Neural cell (in vitro differentiated cells): ENCODE data around the gene KCTD17. TPM values are rescaled to one million over a fixed set of nuclear protein-coding genes. Genes with fewer than 3 reads are reported as not detected.

Source experiments
- H2AFZ ChIP-seq: fragments of 200-600, 300-800 bp; sonication (generic), shearing (Covaris generic); 2 replicates; pipeline ENCODE4 v1.6.0; 2014; ENCODE audit warnings: low read depth, mild to moderate bottlenecking, antibody characterized with exemption, low read length, moderate library complexity
- H3F3A ChIP-seq: fragments of 200-600 bp; shearing (Covaris generic); 2 replicates; pipeline ENCODE4 v1.6.1; 2016; ENCODE audit warnings: mild to moderate bottlenecking, moderate library complexity, mixed read lengths, antibody characterized with exemption, low read length; ENCODE audit not compliant: insufficient read depth, poor library complexity, severe bottlenecking
- H3K27ac ChIP-seq: fragments of 200-600, 300-800 bp; sonication (generic), shearing (Covaris generic); 2 replicates; pipeline ENCODE4 v1.5.1; 2014; ENCODE audit warnings: mild to moderate bottlenecking, low read length, moderate library complexity
- H3K27me3 ChIP-seq: fragments of 300-800, 200-600 bp; sonication (generic), shearing (Covaris generic); 2 replicates; pipeline ENCODE4 v1.6.0; 2014; ENCODE audit warnings: mild to moderate bottlenecking, low read depth, low read length, moderate library complexity; ENCODE audit not compliant: insufficient read depth
- H3K36me3 ChIP-seq: fragments of 300-800, 200-600 bp; sonication (generic), shearing (Covaris generic); 2 replicates; pipeline ENCODE4 v1.5.1; 2014; ENCODE audit warnings: mild to moderate bottlenecking, antibody characterized with exemption, low read length, moderate library complexity; ENCODE audit not compliant: insufficient read depth
- H3K4me2 ChIP-seq: fragments of 300-800, 200-600 bp; sonication (generic), shearing (Covaris generic); 2 replicates; pipeline ENCODE4 v1.6.0; 2014; ENCODE audit warnings: mild to moderate bottlenecking, low read length
- H3K4me3 ChIP-seq: fragments of 300-800, 200-600 bp; sonication (generic), shearing (Covaris generic); 2 replicates; pipeline ENCODE4 v1.5.1; 2014; ENCODE audit warnings: mild to moderate bottlenecking, low read length, moderate library complexity
- H3K79me2 ChIP-seq: fragments of 200-600 bp; shearing (Covaris generic); replicated peaks from 2 replicates; pipeline ENCODE4 v1.6.0; 2014; ENCODE audit warnings: mild to moderate bottlenecking, low read length, moderate library complexity; ENCODE audit not compliant: insufficient read depth
- H3K9ac ChIP-seq: fragments of 300-800, 200-600 bp; sonication (generic), shearing (Covaris generic); 2 replicates; pipeline ENCODE4 v1.6.1; 2016; ENCODE audit warnings: mild to moderate bottlenecking, low read length, mixed read lengths
- H3K9me2 ChIP-seq: fragments of 200-600 bp; shearing (Covaris generic); 2 replicates; pipeline ENCODE4 v1.6.1; 2016; ENCODE audit warnings: mild to moderate bottlenecking, low read length, mixed read lengths; ENCODE audit not compliant: insufficient read depth
- H3K9me3 ChIP-seq: fragments of 200-600, 300-800 bp; sonication (generic), shearing (Covaris generic); 2 replicates; pipeline ENCODE4 v1.6.1; 2016; ENCODE audit warnings: mild to moderate bottlenecking, mixed run types, low read length, moderate library complexity, mixed read lengths
- H4K20me1 ChIP-seq: fragments of 200-600 bp; shearing (Covaris generic); 2 replicates; pipeline ENCODE4 v1.6.1; 2016; ENCODE audit warnings: mild to moderate bottlenecking, mixed run types; ENCODE audit not compliant: insufficient read depth
- EP300 ChIP-seq: fragments of 450-650 bp; conservative IDR thresholded peaks from 2 replicates; pipeline ENCODE4 v1.6.1; 2014; ENCODE audit warnings: antibody characterized with exemption, mild to moderate bottlenecking, moderate library complexity; ENCODE audit not compliant: poor library complexity, severe bottlenecking
- EZH2 ChIP-seq: fragments of 200-600, 300-800 bp; shearing (Covaris generic), sonication (generic); IDR thresholded peaks from 2 replicates; pipeline ENCODE4 v1.6.1; 2014; ENCODE audit warnings: antibody characterized with exemption, low read length, borderline replicate concordance, mild to moderate bottlenecking; ENCODE audit not compliant: insufficient read depth, poor library complexity, severe bottlenecking
- MXI1 ChIP-seq: fragments of 450-650 bp; conservative IDR thresholded peaks from 2 replicates; pipeline ENCODE4 v1.6.1; 2014; ENCODE audit warnings: antibody characterized with exemption, mild to moderate bottlenecking; ENCODE audit not compliant: poor library complexity, severe bottlenecking
- POLR2AphosphoS5 ChIP-seq: IDR thresholded peaks from 2 replicates; pipeline ENCODE4 v1.6.1; 2012
- RAD21 ChIP-seq: fragments of 450-650 bp; conservative IDR thresholded peaks from 2 replicates; pipeline ENCODE4 v1.6.1; 2014; ENCODE audit warnings: antibody characterized with exemption, mild to moderate bottlenecking, moderate library complexity
- SMC3 ChIP-seq: fragments of 450-650 bp; conservative IDR thresholded peaks from 2 replicates; pipeline ENCODE4 v1.6.1; 2014; ENCODE audit warnings: antibody characterized with exemption, mild to moderate bottlenecking, moderate library complexity; ENCODE audit not compliant: poor library complexity
- TAF1 ChIP-seq: IDR thresholded peaks from 2 replicates; pipeline ENCODE4 v1.6.1; 2012; ENCODE audit warnings: low read depth
- polyA plus RNA-seq: library from polyadenylated mRNA; depleted of rRNA; stranded (reverse); fragments of >200 nt; gene quantifications from 2 replicates; pipeline ENCODE4 v1.2.3, GENCODE V29; 2014
- TF ChIP-seq, protein P1 (sequence below): fragments of 450-650 bp; IDR thresholded peaks from 2 replicates; pipeline ENCODE4 v1.5.1; 2014; ENCODE audit warnings: antibody characterized with exemption, mild to moderate bottlenecking, moderate library complexity; ENCODE audit not compliant: poor library complexity, severe bottlenecking
- TF ChIP-seq, protein P2 (sequence below): IDR thresholded peaks from 2 replicates; pipeline ENCODE4 v1.6.1; 2012; ENCODE audit warnings: borderline replicate concordance

The KCTD17 gene
- polyA plus RNA-seq, 1 donor from 2014 or later = 96.3 TPM

DNA sequence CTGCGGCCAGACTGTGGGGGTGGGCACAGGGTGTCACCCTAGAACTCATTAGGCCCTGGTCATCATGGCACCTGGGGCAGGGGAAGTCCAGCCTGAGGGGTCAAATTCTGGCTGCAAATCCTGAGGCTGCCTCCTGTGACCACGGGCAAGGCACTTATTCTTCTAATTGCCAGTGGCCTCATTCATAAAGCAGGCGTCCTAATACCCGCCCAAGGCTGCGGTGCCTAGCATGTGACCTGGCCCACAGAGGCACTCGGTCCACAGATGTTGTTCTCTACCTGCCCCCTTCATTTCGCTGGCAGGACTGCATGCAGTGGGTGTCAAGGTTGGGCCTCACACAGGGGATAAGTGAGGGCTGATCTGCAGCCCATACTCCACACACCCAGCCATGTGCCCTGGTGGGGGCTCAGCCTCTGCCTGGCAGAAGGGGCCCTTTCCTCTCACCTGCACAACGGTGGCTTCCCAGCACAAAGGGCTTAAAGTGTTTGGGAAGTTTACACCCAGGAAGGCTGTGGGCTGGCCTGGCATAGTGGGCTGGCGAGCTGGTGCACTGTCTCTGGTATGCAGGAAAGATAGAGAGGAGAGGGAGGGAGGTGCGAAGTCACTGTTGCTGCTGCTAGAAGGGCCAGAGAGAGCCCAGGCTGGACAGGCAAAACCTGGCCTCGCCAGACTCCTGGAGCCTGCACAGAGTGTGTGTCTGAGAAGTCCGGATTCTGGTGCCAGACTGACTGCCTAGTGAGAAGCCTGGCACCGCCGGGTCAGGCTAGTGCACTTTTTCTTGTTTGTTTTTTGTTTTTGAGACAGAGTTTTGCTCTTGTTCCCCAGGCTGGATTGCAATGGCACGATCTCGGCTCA is 28.8 kb upstream of the KCTD17 start:
- H3K27ac ChIP-seq = no peak overlapping the region
- no peaks in the 10 kb centered on the region for H3K36me3 ChIP-seq
- no peaks in the 10 kb centered on the region for H3K9me2 ChIP-seq
- peaks cover 10% of the 10 kb centered on the region for H3K79me2 ChIP-seq
- no peak overlapping the region for H3K4me2 ChIP-seq
- no peak overlapping the region for H2AFZ ChIP-seq
- H3K9me3 ChIP-seq = no peaks in the 10 kb centered on the region
- no peaks in the 10 kb centered on the region for H4K20me1 ChIP-seq
- TF ChIP-seq POLR2AphosphoS5 (no peak), SMC3 (no peak), EZH2 (no peak), TAF1 (no peak), EP300 (no peak), MXI1 (no peak), RAD21 (no peak)
- TF ChIP-seq, protein P1, sequence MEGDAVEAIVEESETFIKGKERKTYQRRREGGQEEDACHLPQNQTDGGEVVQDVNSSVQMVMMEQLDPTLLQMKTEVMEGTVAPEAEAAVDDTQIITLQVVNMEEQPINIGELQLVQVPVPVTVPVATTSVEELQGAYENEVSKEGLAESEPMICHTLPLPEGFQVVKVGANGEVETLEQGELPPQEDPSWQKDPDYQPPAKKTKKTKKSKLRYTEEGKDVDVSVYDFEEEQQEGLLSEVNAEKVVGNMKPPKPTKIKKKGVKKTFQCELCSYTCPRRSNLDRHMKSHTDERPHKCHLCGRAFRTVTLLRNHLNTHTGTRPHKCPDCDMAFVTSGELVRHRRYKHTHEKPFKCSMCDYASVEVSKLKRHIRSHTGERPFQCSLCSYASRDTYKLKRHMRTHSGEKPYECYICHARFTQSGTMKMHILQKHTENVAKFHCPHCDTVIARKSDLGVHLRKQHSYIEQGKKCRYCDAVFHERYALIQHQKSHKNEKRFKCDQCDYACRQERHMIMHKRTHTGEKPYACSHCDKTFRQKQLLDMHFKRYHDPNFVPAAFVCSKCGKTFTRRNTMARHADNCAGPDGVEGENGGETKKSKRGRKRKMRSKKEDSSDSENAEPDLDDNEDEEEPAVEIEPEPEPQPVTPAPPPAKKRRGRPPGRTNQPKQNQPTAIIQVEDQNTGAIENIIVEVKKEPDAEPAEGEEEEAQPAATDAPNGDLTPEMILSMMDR = no peak
- TF ChIP-seq, protein P2, sequence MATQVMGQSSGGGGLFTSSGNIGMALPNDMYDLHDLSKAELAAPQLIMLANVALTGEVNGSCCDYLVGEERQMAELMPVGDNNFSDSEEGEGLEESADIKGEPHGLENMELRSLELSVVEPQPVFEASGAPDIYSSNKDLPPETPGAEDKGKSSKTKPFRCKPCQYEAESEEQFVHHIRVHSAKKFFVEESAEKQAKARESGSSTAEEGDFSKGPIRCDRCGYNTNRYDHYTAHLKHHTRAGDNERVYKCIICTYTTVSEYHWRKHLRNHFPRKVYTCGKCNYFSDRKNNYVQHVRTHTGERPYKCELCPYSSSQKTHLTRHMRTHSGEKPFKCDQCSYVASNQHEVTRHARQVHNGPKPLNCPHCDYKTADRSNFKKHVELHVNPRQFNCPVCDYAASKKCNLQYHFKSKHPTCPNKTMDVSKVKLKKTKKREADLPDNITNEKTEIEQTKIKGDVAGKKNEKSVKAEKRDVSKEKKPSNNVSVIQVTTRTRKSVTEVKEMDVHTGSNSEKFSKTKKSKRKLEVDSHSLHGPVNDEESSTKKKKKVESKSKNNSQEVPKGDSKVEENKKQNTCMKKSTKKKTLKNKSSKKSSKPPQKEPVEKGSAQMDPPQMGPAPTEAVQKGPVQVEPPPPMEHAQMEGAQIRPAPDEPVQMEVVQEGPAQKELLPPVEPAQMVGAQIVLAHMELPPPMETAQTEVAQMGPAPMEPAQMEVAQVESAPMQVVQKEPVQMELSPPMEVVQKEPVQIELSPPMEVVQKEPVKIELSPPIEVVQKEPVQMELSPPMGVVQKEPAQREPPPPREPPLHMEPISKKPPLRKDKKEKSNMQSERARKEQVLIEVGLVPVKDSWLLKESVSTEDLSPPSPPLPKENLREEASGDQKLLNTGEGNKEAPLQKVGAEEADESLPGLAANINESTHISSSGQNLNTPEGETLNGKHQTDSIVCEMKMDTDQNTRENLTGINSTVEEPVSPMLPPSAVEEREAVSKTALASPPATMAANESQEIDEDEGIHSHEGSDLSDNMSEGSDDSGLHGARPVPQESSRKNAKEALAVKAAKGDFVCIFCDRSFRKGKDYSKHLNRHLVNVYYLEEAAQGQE = no peak
- H3F3A ChIP-seq = no peaks in the 10 kb centered on the region
- H3K27me3 ChIP-seq = no peaks in the 10 kb centered on the region
- H3K4me3 ChIP-seq = no peak overlapping the region
- H3K9ac ChIP-seq = no peak overlapping the region

DNA sequence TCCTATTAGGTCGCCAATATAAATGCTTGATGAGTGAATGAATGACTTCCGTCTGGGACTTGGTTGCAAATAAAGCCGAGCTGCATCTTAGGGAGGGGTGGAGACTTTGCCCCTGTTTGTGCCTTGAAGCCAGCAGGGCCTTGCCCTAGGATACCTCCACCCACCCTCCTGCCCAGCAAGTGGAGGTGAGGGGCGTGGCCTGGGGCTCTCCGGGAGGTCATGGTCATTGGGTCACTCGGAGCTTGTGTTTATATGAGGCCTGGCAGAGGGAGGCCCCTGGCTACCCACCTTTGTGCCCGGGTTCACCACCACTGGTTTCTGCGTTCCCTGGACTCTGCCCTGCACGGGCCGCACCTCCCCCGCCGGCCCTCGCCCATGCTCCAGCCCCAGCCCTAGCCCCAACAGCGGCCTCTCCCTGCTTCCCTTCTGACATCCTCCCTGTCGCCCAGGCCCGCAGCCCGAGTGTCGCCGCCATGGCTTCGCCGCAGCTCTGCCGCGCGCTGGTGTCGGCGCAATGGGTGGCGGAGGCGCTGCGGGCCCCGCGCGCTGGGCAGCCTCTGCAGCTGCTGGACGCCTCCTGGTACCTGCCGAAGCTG is 27.7 kb upstream of the KCTD17 start:
- no peak for TF ChIP-seq TAF1
- TF ChIP-seq, protein P1 = no peak
- TF ChIP-seq MXI1 = no peak
- TF ChIP-seq, protein P2 = no peak
- TF ChIP-seq EP300 = no peak
- TF ChIP-seq SMC3 = no peak
- TF ChIP-seq EZH2 = no peak
- Histone ChIP-seq H3K4me2 (no peak overlapping the region), H3K36me3 (no peaks in the 10 kb centered on the region), H2AFZ (no peak overlapping the region), H3K27me3 (no peaks in the 10 kb centered on the region), H3K4me3 (no peak overlapping the region), H3K9me2 (no peaks in the 10 kb centered on the region), H3K9ac (no peak overlapping the region), H3K79me2 (peaks cover 10% of the 10 kb centered on the region), H3K9me3 (no peaks in the 10 kb centered on the region), H4K20me1 (no peaks in the 10 kb centered on the region), H3F3A (no peaks in the 10 kb centered on the region), H3K27ac (no peak overlapping the region)
